Prostate gland (tissue), 2 donors: ENCODE results near the gene RBM6. TPM values are rescaled to one million over a fixed set of nuclear protein-coding genes. Genes with fewer than 3 reads are reported as not detected.
"Not testable (repeated sequence)": the region's sequence is repeated elsewhere in the genome, so short reads cannot be mapped to it uniquely, and the experiment has no call there.

ENCODE experiments used
- DNase-seq: peaks from one replicate; pipeline ENCODE4 v3.0.0-alpha.2; 2019; ENCODE audit warnings: low spot score
- H3K27ac ChIP-seq, 2 donors: fragments of 200-600 bp; sonication (generic); 2 replicates each; pipeline ENCODE4 v1.5.1; 2017 to 2019
- H3K27me3 ChIP-seq: fragments of 200-600 bp; sonication (generic); replicated peaks from 2 replicates; pipeline ENCODE4 v1.5.1; 2019; ENCODE audit not compliant: insufficient read depth
- H3K36me3 ChIP-seq, 2 donors: fragments of 200-600 bp; sonication (generic); 1 replicate in 1 of 2; 2 replicates in 1 of 2; pipeline versions ENCODE4 v1.5.1 to v1.8.1; 2017 to 2019
- H3K4me1 ChIP-seq: fragments of 200-600 bp; sonication (generic); replicated peaks from 2 replicates; pipeline ENCODE4 v1.5.1; 2019
- H3K4me3 ChIP-seq, 2 donors: fragments of 200-600 bp; sonication (generic); 2 replicates each; pipeline ENCODE4 v1.5.1; 2017 to 2019
- H3K9me3 ChIP-seq: fragments of 200-600 bp; sonication (generic); 2 replicates; pipeline ENCODE4 v1.5.1; 2017
- CTCF ChIP-seq, 4 experiments: fragments of 200-600 bp in 2 of 4; fragments of 450-650 bp in 2 of 4; sonication (generic) in 2 of 4; IDR thresholded peaks; 1 replicate in 3 of 4; 2 replicates in 1 of 4; pipeline ENCODE4 v1.5.1; 2016 to 2019; ENCODE audit warnings: antibody characterized with exemption in 4 of 4, mild to moderate bottlenecking in 2 of 4, moderate library complexity in 2 of 4
- POLR2A ChIP-seq: fragments of 450-650 bp; IDR thresholded peaks from one replicate; pipeline ENCODE4 v1.6.1; 2016; ENCODE audit warnings: antibody characterized with exemption, mild to moderate bottlenecking
- POLR2AphosphoS5 ChIP-seq: sonication (generic); formaldehyde crosslinking; IDR thresholded peaks from one replicate; pipeline ENCODE4 v1.6.1; 2017; ENCODE audit warnings: antibody characterized with exemption
- WGBS: methylation state at CpG from one replicate; pipeline ENCODE4 v1.1.5; 2018; 5-methylcytosine and 5-hydroxymethylcytosine counted together
- intact Hi-C: fragments of 100-400 bp; cut with DNase I; formaldehyde crosslinking; loops from one replicate; pipeline ENCODE4 v1.14.2; 2022
- total RNA-seq, 2 donors: library from RNA; depleted of rRNA; stranded (reverse); fragments of >200 nt; gene quantifications; one replicate each; pipeline ENCODE4 v1.1.0, GENCODE V29; 2016

RBM6 gene
- total RNA-seq, 2 donors from 2014 or later, result 53.1 to 176 TPM

GRCh38 chr3:50003824-50004223 lies 63.9 kb downstream of the RBM6 start:
- Histone ChIP-seq H3K27me3 (no peaks in the 10 kb centered on the region), H3K27ac (no peak overlapping the region), H3K36me3 (no peaks in the 10 kb centered on the region), H3K9me3 (no peaks in the 10 kb centered on the region), H3K4me3 (no peak overlapping the region), H3K4me1 (no peaks in the 10 kb centered on the region)
- WGBS, result 0% methylated on average over 1 of the region's 1 CpG
- no peak for DNase-seq
- intact Hi-C loops, result no loop called here
- TF ChIP-seq POLR2A, result no peak
- TF ChIP-seq POLR2AphosphoS5, result no peak
- no peak for TF ChIP-seq CTCF (IDR thresholded peaks at IDR 0.05)

- intact Hi-C loops, result no loop called here
- 69% methylated on average over 1 of the region's 1 CpG for WGBS
- H3K4me1 ChIP-seq, result no peaks in the 10 kb centered on the region
- no peaks in the 10 kb centered on the region for H3K9me3 ChIP-seq
- DNase-seq, result no peak
- H3K27me3 ChIP-seq, result no peaks in the 10 kb centered on the region
- no peak overlapping the region for H3K4me3 ChIP-seq
- TF ChIP-seq POLR2AphosphoS5 (no peak), POLR2A (no peak), CTCF (IDR thresholded peaks at IDR 0.05) (no peak)
- no peak overlapping the region for H3K27ac ChIP-seq
- no peaks in the 10 kb centered on the region for H3K36me3 ChIP-seq
Observed at GRCh38 chr3:50008931-50009330, 69.0 kb downstream of the RBM6 start.

GRCh38 chr3:50010959-50011358 lies 71.0 kb downstream of the RBM6 start:
- Histone ChIP-seq H3K27ac (no peak overlapping the region), H3K4me1 (no peaks in the 10 kb centered on the region), H3K36me3 (no peaks in the 10 kb centered on the region), H3K27me3 (no peaks in the 10 kb centered on the region), H3K9me3 (no peaks in the 10 kb centered on the region), H3K4me3 (no peak overlapping the region)
- no peak for TF ChIP-seq CTCF (IDR thresholded peaks at IDR 0.05)
- no peak for TF ChIP-seq POLR2AphosphoS5
- no peak for TF ChIP-seq POLR2A
- WGBS, result 92% methylated on average over 1 of the region's 1 CpG
- intact Hi-C loops, result no loop called here
- DNase-seq, result no peak

GRCh38 chr3:50015918-50016317 lies 76.0 kb downstream of the RBM6 start:
- DNase-seq, result no peak
- H3K4me1 ChIP-seq, result no peaks in the 10 kb centered on the region
- no peak overlapping the region for H3K27ac ChIP-seq
- WGBS, result 82% methylated on average over 4 of the region's 4 CpGs
- TF ChIP-seq CTCF (IDR thresholded peaks at IDR 0.05) (no peak), POLR2AphosphoS5 (no peak), POLR2A (no peak)
- intact Hi-C loops, result no loop called here
- no peaks in the 10 kb centered on the region for H3K9me3 ChIP-seq
- H3K4me3 ChIP-seq, result no peak overlapping the region
- no peaks in the 10 kb centered on the region for H3K36me3 ChIP-seq
- no peaks in the 10 kb centered on the region for H3K27me3 ChIP-seq

GRCh38 chr3:50028346-50028745 lies 88.4 kb downstream of the RBM6 start:
- H3K27ac ChIP-seq, result peak overlapping the region in 1 of 2 donors; percentile 21
- H3K36me3 ChIP-seq, result no peaks in the 10 kb centered on the region
- intact Hi-C loops, result no loop called here
- TF ChIP-seq POLR2A (no peak), POLR2AphosphoS5 (peak; percentile 42)
- no peaks in the 10 kb centered on the region for H3K9me3 ChIP-seq
- 9% methylated on average over 1 of the region's 1 CpG for WGBS
- no peak overlapping the region for H3K4me3 ChIP-seq
- DNase-seq, result peak; percentile 15
- H3K4me1 ChIP-seq, result peaks cover 3% of the 10 kb centered on the region
- H3K27me3 ChIP-seq, result no peaks in the 10 kb centered on the region

- H3K27ac ChIP-seq, H3K9me3 ChIP-seq, H3K27me3 ChIP-seq, H3K36me3 ChIP-seq, DNase-seq, H3K4me3 ChIP-seq, intact Hi-C loops, H3K4me1 ChIP-seq: not testable (repeated sequence)
- 93% methylated on average over 5 of the region's 5 CpGs for WGBS
Observed at GRCh38 chr3:50031201-50031600, 91.3 kb downstream of the RBM6 start.
